ENCODE results near the gene COL5A2. TPM values are rescaled to one million over a fixed set of nuclear protein-coding genes. Genes with fewer than 3 reads are reported as not detected.

COL5A2 gene
- total RNA-seq, 1 experiment from 2014 or later: 0.66 TPM

GRCh38 chr2:189150033-189150432 lies 29.5 kb downstream of the COL5A2 start:
- no peak for DNase-seq (ENCODE audit: low read depth)

DNA sequence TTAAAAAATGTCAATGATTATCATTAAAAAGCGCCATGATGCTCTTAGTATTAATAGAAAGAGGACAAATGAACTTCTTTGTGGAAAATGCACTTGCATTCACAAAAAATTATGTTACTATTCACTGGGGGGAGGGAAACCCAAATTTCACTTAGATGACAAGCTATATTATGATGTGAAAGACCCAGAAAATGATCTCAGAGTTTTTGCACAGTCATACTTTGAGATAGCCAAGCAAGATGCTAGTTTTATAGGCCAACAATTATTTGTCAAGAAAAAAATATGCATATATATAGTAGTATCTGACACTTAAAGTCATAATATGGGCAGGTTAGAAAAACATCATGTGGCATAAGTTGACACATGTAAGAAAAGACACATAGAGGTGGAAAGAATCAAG lies 31.6 kb downstream of the COL5A2 start:
- DNase-seq (ENCODE audit: low read depth): no peak

- no peak for DNase-seq (ENCODE audit: low read depth)
Measured at GRCh38 chr2:189147361-189147760, 32.2 kb downstream of the COL5A2 start.

GRCh38 chr2:189146553-189146952 lies 33.0 kb downstream of the COL5A2 start:
- no peak for DNase-seq (ENCODE audit: low read depth)

DNA sequence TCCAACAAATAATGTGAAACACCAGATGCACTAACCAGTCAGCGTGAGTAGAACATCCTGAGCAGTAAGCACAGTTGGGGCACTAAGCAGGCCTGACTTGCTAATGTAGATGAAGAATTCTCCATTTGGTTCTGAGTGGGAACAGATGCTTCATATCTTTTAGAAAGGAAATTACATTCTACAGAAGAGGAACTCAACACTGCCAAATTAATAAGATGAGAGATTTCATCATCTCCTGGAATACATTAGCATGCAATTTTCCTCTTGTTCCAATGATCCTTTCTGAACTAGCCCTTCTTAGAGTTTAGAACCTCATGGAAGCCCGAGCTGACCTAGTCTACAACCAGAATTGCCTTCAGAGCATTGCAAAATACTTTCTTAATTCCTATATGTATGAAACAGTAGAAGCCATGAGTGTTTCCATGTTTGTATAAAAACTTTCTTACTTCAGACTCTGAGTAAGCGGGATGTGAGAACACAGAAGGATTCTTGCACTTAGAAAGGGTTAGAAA lies 34.8 kb downstream of the COL5A2 start:
- no peak for DNase-seq (ENCODE audit: low read depth)

DNA sequence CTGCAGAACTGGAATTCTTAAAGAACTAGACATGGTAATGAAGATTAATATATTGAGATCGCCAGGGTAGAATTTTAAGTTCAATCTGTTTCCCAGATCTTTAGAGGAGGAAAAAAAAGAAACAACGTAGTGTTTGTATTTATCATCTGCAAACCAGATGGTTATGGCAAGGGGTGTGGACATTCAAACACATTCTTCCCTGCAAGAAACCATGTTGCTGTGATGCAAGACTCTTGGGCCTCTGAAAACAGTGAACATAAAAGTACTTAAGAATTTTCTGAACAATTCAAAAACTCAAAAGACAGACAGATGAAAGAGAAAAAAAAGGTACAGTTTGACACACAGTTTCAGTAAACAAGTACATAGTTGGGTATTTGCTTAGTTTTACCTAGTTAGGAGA lies 35.6 kb downstream of the COL5A2 start:
- DNase-seq (ENCODE audit: low read depth): no peak

DNA sequence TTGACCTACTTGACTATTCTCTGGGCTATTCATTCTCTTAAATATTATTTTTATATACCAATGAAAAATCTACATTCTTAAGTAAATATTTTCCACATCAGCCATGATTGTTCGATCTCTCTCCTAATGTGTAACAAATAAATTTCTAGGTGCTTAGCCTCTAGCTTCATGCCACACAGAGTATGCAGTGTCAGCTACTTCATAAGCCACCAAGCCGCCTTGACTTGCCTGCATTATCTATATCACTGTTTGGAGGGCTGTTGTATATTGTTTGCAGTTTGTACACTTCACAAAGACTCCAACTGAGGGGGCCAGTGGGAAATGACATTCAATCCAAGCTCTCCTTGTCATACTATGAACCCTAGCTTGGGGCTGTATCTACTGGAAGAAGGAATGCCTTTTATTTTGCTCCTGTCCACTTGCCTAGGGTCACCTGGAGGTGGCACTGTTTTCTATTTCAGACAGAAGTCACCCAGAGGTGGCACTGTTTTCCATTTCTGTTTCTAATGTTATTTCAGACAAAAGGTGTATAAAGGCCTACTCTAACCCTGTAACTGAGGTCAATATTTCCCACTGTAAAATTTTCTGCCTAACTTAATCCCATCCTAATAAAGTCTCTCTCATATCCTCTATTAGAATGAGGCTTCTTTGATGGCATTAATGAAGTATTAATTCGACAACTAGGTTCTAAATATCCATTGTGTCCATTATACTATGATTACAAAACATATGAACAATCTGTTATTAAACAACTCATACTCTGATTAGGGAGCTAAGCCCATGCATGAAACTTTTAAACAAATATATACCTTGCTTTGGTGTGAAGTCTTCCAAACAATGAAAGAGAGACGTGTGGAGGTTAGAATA lies 36.4 kb downstream of the COL5A2 start:
- DNase-seq (ENCODE audit: low read depth): peak; percentile 56

DNA sequence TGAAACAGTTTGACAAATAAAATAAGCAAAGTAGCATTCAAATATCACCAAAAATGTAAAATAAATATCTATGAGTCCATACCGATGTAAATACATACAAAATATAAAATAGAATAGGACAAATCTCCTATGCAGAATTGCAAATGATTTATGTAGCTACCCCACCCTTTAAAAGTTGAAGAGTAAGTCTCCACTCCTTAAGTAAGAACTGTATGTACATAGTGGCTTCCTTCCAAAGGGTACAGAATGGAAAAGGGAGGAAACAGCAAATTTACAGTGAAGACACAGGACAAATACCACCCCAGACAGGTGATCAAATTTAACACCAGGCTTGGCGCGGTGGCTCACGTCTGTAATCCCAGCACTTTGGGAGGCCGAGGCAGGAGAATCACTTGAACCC lies 40.8 kb downstream of the COL5A2 start:
- DNase-seq (ENCODE audit: low read depth): no peak

GRCh38 chr2:189137519-189137918 lies 42.0 kb downstream of the COL5A2 start:
- no peak for DNase-seq (ENCODE audit: low read depth)

GRCh38 chr2:189134485-189134884 lies 45.1 kb downstream of the COL5A2 start:
- no peak for DNase-seq (ENCODE audit: low read depth)

GRCh38 chr2:189131991-189132390 lies 47.6 kb downstream of the COL5A2 start:
- DNase-seq (ENCODE audit: low read depth): no peak

GRCh38 chr2:189129971-189130370 lies 49.6 kb downstream of the COL5A2 start:
- DNase-seq (ENCODE audit: low read depth): peak; percentile 81

GRCh38 chr2:189128970-189129369 lies 50.6 kb downstream of the COL5A2 start:
- no peak for DNase-seq (ENCODE audit: low read depth)

- no peak for DNase-seq (ENCODE audit: low read depth)
Measured at GRCh38 chr2:189127756-189128155, 51.8 kb downstream of the COL5A2 start.

DNA sequence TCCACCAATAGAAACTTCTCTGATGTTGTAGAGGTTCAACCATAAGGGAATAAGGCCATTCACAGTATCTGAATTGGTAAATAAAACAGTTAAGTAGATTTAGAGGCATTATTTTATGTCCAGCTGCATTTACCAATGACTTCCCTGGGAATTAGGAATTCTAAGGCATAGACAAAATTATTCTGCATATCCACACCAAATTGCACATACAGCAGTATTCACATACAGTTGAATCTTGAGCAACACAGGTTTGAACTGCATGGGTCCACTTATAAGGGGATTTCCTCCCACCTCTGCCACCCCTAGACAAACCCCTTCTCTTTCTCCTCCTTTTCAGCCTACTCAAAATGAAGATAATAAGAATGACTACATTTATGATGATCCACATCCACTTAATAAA lies 54.4 kb downstream of the COL5A2 start:
- no peak for DNase-seq (ENCODE audit: low read depth)

DNA sequence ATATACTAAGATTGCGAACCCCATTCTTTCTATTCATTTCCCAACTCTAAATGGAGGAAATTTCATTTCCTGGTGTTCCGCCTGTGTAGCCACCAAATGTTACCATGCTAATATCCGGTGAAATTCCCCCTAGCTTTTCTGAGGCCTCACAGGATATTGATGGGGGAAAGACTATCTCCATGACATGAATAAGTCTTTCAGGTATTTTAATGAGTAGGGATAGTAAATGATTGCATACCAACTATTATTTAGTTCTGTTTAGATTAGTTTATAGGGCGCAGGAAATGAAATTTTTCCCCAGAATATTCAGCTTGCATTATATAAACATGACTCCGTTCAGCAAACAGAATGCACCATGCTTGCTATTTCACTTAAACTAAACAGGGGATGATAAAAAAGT lies 55.4 kb downstream of the COL5A2 start:
- DNase-seq (ENCODE audit: low read depth): no peak

- DNase-seq (ENCODE audit: low read depth): no peak
Measured at GRCh38 chr2:189118386-189118785, 61.2 kb downstream of the COL5A2 start.

DNA sequence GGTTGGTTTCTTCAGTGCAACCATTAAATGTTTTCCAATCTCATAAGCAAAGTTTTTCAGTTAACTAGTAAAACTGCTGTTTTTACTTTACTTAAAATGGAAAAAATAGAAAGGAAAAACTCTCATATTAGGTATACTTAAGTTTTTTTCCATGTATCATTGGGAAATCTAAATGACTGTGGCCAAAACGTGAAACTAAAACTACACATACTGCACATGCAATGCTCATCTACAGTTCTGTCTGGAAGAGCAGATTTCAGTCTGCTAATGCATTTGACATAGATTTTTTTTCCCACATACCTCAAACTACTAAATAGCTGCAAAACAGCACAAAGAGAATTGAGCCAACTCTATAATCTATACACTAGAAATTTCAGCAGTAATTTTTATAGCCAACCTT lies 62.6 kb downstream of the COL5A2 start:
- no peak for DNase-seq (ENCODE audit: low read depth)

GRCh38 chr2:189116087-189116486 lies 63.5 kb downstream of the COL5A2 start:
- no peak for DNase-seq (ENCODE audit: low read depth)

DNA sequence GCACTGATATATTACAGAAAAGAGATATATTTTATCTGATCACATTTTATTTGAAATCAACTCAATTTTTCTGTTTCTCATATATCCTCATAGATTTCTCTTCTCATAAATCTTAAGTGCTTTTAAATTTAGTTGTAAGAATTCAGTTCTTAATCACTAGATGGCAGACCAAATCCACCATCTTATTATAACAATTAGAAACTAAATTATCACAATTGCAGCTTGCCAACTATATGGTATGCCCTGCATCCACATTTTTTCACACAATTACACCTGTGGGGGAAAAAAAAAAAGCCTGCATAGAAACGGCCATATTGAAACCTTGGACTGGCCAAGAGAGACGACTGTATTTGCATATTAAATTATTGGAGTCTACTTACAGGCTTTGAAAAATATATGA lies 64.4 kb downstream of the COL5A2 start:
- peak; percentile 15 for DNase-seq (ENCODE audit: low read depth)

DNA sequence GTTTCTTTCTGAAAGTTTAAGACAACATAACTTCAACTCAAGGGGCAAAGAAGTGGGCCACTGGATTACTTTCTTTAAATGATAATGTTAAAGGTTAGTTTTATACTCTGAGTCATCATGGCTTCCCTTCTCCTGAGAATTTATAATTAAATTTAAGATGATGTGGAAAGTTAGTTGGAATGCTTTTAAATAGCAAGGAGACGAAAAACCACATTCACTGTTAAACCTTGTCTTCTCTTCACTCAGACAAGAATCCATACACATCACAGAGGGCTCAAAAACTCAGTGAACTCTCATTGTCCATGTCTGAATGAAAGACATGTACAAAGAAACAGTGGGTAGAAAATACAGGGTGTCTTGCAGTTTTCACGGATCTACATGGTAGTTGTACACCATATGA lies 65.6 kb downstream of the COL5A2 start:
- no peak for DNase-seq (ENCODE audit: low read depth)

GRCh38 chr2:189111063-189111715 lies 68.4 kb downstream of the COL5A2 start:
- DNase-seq (ENCODE audit: low read depth): no peak

DNA sequence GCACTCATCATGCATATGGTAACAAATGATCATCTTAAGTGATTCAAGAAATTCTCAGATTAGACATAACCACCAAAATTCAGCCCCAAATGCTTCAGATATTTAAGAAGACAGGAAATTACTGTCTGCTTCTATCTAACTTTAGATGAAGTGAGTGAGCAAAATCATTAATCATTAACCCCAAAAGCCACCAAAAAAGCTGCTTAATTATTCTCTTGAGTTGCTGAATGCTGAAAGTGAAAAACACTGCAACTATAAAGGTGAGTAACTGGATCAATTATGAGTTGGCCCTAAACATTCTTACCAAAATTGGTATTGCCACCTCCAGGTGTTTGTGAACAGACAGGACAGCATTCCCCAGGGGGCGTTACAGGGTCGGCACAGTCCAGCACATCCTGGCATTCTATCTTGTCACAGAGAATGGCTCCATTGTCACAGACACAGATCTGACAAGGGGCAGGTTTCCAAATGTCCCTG lies 69.6 kb downstream of the COL5A2 start:
- no peak for DNase-seq (ENCODE audit: low read depth)

All from HT1080 (cell line).